Measurements from ENCODE around the gene FCHSD2. TPM values are rescaled to one million over a fixed set of nuclear protein-coding genes. Genes with fewer than 3 reads are reported as not detected.

Gene FCHSD2
- total and polyA plus RNA-seq, 2 donors from 2014 or later: 8.0 to 58.7 TPM

GRCh38 chr11:73059915-73060314 lies 82.2 kb downstream of the FCHSD2 start:
- no peaks in the 10 kb centered on the region for H3K27me3 ChIP-seq (ENCODE audit: control insufficient read depth, insufficient read depth, low read length)
- no peaks in the 10 kb centered on the region for H3K4me1 ChIP-seq (ENCODE audit: control insufficient read depth in 2 of 3, insufficient read depth in 2 of 3, low read depth in 1 of 3, low read length in 3 of 3)
- H3K9ac ChIP-seq (ENCODE audit: low read length in 3 of 3): no peak overlapping the region
- FAIRE-seq: no peak
- H3K27ac ChIP-seq (ENCODE audit: low read depth in 2 of 2, low read length in 2 of 2): no peak overlapping the region
- H3K9me3 ChIP-seq (ENCODE audit: control insufficient read depth in 2 of 3, insufficient read depth in 1 of 3, low read length in 3 of 3): no peaks in the 10 kb centered on the region
- no peaks in the 10 kb centered on the region for H3K36me3 ChIP-seq (ENCODE audit: control insufficient read depth in 2 of 3, insufficient read depth in 3 of 3, low read length in 3 of 3)
- no peak for DNase-seq
- intact Hi-C loops (cut with DNase I): no loop called here
- no peak overlapping the region for H3K4me3 ChIP-seq (ENCODE audit: low read length in 3 of 3)
- TF ChIP-seq, protein P1, sequence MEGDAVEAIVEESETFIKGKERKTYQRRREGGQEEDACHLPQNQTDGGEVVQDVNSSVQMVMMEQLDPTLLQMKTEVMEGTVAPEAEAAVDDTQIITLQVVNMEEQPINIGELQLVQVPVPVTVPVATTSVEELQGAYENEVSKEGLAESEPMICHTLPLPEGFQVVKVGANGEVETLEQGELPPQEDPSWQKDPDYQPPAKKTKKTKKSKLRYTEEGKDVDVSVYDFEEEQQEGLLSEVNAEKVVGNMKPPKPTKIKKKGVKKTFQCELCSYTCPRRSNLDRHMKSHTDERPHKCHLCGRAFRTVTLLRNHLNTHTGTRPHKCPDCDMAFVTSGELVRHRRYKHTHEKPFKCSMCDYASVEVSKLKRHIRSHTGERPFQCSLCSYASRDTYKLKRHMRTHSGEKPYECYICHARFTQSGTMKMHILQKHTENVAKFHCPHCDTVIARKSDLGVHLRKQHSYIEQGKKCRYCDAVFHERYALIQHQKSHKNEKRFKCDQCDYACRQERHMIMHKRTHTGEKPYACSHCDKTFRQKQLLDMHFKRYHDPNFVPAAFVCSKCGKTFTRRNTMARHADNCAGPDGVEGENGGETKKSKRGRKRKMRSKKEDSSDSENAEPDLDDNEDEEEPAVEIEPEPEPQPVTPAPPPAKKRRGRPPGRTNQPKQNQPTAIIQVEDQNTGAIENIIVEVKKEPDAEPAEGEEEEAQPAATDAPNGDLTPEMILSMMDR (IDR thresholded peaks at IDR 0.05; ENCODE audit: borderline replicate concordance, extremely low read depth, insufficient read depth): no peak

- Histone ChIP-seq H3K9ac (ENCODE audit: low read length in 3 of 3) (no peak overlapping the region), H3K9me3 (ENCODE audit: control insufficient read depth in 2 of 3, insufficient read depth in 1 of 3, low read length in 3 of 3) (no peaks in the 10 kb centered on the region), H3K27me3 (ENCODE audit: control insufficient read depth, insufficient read depth, low read length) (no peaks in the 10 kb centered on the region), H3K4me1 (ENCODE audit: control insufficient read depth in 2 of 3, insufficient read depth in 2 of 3, low read depth in 1 of 3, low read length in 3 of 3) (no peaks in the 10 kb centered on the region), H3K4me3 (ENCODE audit: low read length in 3 of 3) (no peak overlapping the region), H3K36me3 (ENCODE audit: control insufficient read depth in 2 of 3, insufficient read depth in 3 of 3, low read length in 3 of 3) (no peaks in the 10 kb centered on the region), H3K27ac (ENCODE audit: low read depth in 2 of 2, low read length in 2 of 2) (no peak overlapping the region)
- DNase-seq (no peak), FAIRE-seq (no peak)
- intact Hi-C loops (cut with DNase I): no loop called here
- TF ChIP-seq, protein P1 (IDR thresholded peaks at IDR 0.05; ENCODE audit: borderline replicate concordance, extremely low read depth, insufficient read depth): no peak
These were observed 83.0 kb downstream of the FCHSD2 start for GRCh38 chr11:73058989-73059674.

- H3K27me3 ChIP-seq (ENCODE audit: control insufficient read depth, insufficient read depth, low read length): no peaks in the 10 kb centered on the region
- FAIRE-seq (no peak), DNase-seq (no peak)
- no peaks in the 10 kb centered on the region for H3K9me3 ChIP-seq (ENCODE audit: control insufficient read depth in 2 of 3, insufficient read depth in 1 of 3, low read length in 3 of 3)
- no peak overlapping the region for H3K27ac ChIP-seq (ENCODE audit: low read depth in 2 of 2, low read length in 2 of 2)
- no peaks in the 10 kb centered on the region for H3K36me3 ChIP-seq (ENCODE audit: control insufficient read depth in 2 of 3, insufficient read depth in 3 of 3, low read length in 3 of 3)
- no peak overlapping the region for H3K9ac ChIP-seq (ENCODE audit: low read length in 3 of 3)
- H3K4me3 ChIP-seq (ENCODE audit: low read length in 3 of 3): no peak overlapping the region
- intact Hi-C loops (cut with DNase I): no loop called here
- H3K4me1 ChIP-seq (ENCODE audit: control insufficient read depth in 2 of 3, insufficient read depth in 2 of 3, low read depth in 1 of 3, low read length in 3 of 3): no peaks in the 10 kb centered on the region
- TF ChIP-seq, protein P1 (IDR thresholded peaks at IDR 0.05; ENCODE audit: borderline replicate concordance, extremely low read depth, insufficient read depth): no peak
These were observed 86.3 kb downstream of the FCHSD2 start for GRCh38 chr11:73055655-73056354.

Data from kidney (tissue), 14 donors.